K562 (cell line): ENCODE results near the gene USP32. TPM values are rescaled to one million over a fixed set of nuclear protein-coding genes. Genes with fewer than 3 reads are reported as not detected.

Source experiments
- ATF7 ChIP-seq: fragments of 450-650 bp; IDR thresholded peaks from 2 replicates; pipeline ENCODE4 v1.7.1; 2014; ENCODE audit warnings: mild to moderate bottlenecking, moderate library complexity
- CEBPB ChIP-seq: fragments of 450-650 bp; IDR thresholded peaks from 2 replicates; pipeline ENCODE4 v1.6.1; 2016; ENCODE audit warnings: missing genetic modification characterization, missing compliant biosample characterization
- CEBPG ChIP-seq, 3 experiments: fragments of 200-800 bp in 1 of 3; sonication (Bioruptor generic) in 1 of 3; sonication (generic) in 1 of 3; formaldehyde crosslinking in 1 of 3; IDR thresholded peaks in 2 of 3; conservative IDR thresholded peaks in 1 of 3; 2 replicates each; pipeline versions ENCODE4 v1.6.1 to v1.8.0; 2016 to 2022; ENCODE audit warnings: missing compliant biosample characterization in 2 of 3, missing genetic modification characterization in 2 of 3, mild to moderate bottlenecking in 1 of 3, missing genetic modification reagents in 1 of 3
- EP300 ChIP-seq: IDR thresholded peaks from 2 replicates; pipeline ENCODE4 v1.6.1; 2012; ENCODE audit warnings: low read length, improper control_type of control experiment
- FOXA3 ChIP-seq, 2 experiments: fragments of 450-650 bp in 1 of 2; sonication (generic) in 1 of 2; formaldehyde crosslinking; IDR thresholded peaks in 1 of 2; conservative IDR thresholded peaks in 1 of 2; 2 replicates each; pipeline versions ENCODE4 v1.4.0 to v1.8.0; 2020 to 2022; ENCODE audit warnings: mild to moderate bottlenecking in 2 of 2, missing genetic modification reagents in 1 of 2
- FOXK1 ChIP-seq: sonication (generic); formaldehyde crosslinking; IDR thresholded peaks from 2 replicates; pipeline ENCODE4 v1.8.0; 2022; ENCODE audit warnings: missing genetic modification reagents, mild to moderate bottlenecking, borderline replicate concordance
- JUND ChIP-seq, 2 experiments: IDR thresholded peaks; 2 replicates in 1 of 2; 3 replicates in 1 of 2; pipeline ENCODE4 v1.6.1; 2011; ENCODE audit warnings: borderline replicate concordance in 2 of 2, low read depth in 2 of 2, low read length in 2 of 2, improper control_type of control experiment in 1 of 2, missing biosample characterization in 1 of 2, missing genetic modification characterization in 1 of 2, missing genetic modification reagents in 1 of 2
- PRMT5 ChIP-seq: sonication (generic); formaldehyde crosslinking; IDR thresholded peaks from 2 replicates; pipeline ENCODE4 v1.5.0; 2020; ENCODE audit warnings: missing genetic modification reagents
- SMARCA4 ChIP-seq: fragments of 450-650 bp; IDR thresholded peaks from 2 replicates; pipeline ENCODE4 v1.6.1; 2016
- SOX6 ChIP-seq: fragments of 450-650 bp; IDR thresholded peaks from 2 replicates; pipeline ENCODE4 v1.6.1; 2014; ENCODE audit warnings: mild to moderate bottlenecking
- ZBTB11 ChIP-seq, 3 experiments: fragments of 200-800 bp in 1 of 3; fragments of 250-450 bp in 1 of 3; fragments of 450-650 bp in 1 of 3; sonication (Bioruptor Pico) in 1 of 3; sonication (Bioruptor generic) in 1 of 3; formaldehyde crosslinking in 1 of 3; IDR thresholded peaks; 2 replicates each; pipeline versions ENCODE4 v1.6.1 to v1.8.0; 2016 to 2022; ENCODE audit warnings: mild to moderate bottlenecking in 2 of 3, missing genetic modification characterization in 2 of 3, missing compliant biosample characterization in 1 of 3, moderate library complexity in 1 of 3
- ZNF165 ChIP-seq: fragments of 250-450 bp; sonication (Bioruptor Pico); IDR thresholded peaks from 2 replicates; pipeline ENCODE4 v1.4.0; 2020; ENCODE audit warnings: borderline replicate concordance
- polyA plus RNA-seq, 8 experiments: library from polyadenylated mRNA; depleted of rRNA in 4 of 8; stranded (reverse) in 5 of 8; unstranded in 3 of 8; fragments of >200 nt; fragmentation: Nextera tagmentation in 2 of 8; fragmentation: Illumina TruSeq in 1 of 8; extraction: Ambion mirVana in 2 of 8; extraction: Trizol in 1 of 8; gene quantifications; 2 replicates each; pipeline versions ENCODE4 v1.2.1 to v1.2.3, GENCODE V29; 2011 to 2014; ENCODE audit warnings: inconsistent platforms in 1 of 8, missing spikeins in 1 of 8
- total RNA-seq, 7 experiments: library from RNA; depleted of rRNA in 6 of 7; stranded (reverse); fragments of >200 nt in 6 of 7; fragmentation: Illumina TruSeq in 2 of 7; extraction: Trizol in 2 of 7; gene quantifications; 2 replicates each; pipeline versions ENCODE4 v1.2.1 to v1.2.3, GENCODE V29; 2011 to 2021; ENCODE audit warnings: low replicate concordance in 1 of 7
- TF ChIP-seq, protein P1 (sequence below), 2 experiments: fragments of 450-650 bp in 1 of 2; sonication (generic) in 1 of 2; formaldehyde crosslinking in 1 of 2; IDR thresholded peaks in 1 of 2; conservative IDR thresholded peaks in 1 of 2; 2 replicates each; pipeline versions ENCODE4 v1.6.1 to v1.8.1; 2016 to 2023; ENCODE audit warnings: mild to moderate bottlenecking in 2 of 2, moderate library complexity in 2 of 2, inconsistent platforms in 1 of 2, missing genetic modification reagents in 1 of 2
- TF ChIP-seq, protein P2 (sequence below), 2 experiments: IDR thresholded peaks in 1 of 2; conservative IDR thresholded peaks in 1 of 2; 2 replicates each; pipeline ENCODE4 v1.6.1; 2016; ENCODE audit warnings: low read depth in 2 of 2, mild to moderate bottlenecking in 1 of 2, missing compliant biosample characterization in 1 of 2, missing genetic modification characterization in 1 of 2, moderate library complexity in 1 of 2

USP32 gene
- total and polyA plus RNA-seq, 9 of the 15 experiments (the other 6 are each of a cell fraction or from before 2014, with no cell fraction given), result 18.0 to 69.3 (median 47.1) TPM

DNA sequence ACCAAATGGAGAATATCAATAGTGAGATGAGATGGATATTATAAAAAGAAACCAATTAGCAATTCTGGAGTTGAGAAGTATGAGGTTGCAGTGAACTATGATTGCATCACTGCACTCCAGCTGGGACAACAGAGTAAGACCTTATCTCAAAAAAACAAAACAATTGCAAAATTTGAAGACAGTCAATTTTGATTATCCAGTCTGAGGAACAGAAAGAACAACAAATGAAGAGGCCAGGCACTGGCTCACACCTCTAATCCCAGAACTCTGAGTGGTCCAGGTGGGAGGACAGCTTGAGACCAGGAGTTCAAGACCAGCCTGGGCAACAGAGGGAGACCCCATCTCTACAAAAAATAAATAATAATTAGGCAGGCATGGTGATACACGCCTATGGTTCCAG lies 35.0 kb downstream of the USP32 start (continued):
- no peak for TF ChIP-seq FOXK1 (CRISPR knock-in tag)
- TF ChIP-seq PRMT5 (CRISPR knock-in tag), result no peak
- TF ChIP-seq CEBPG (CRISPR knock-in tag; IDR thresholded peaks at IDR 0.05), result peak; percentile 76
- peak; percentile 94 to 96 for TF ChIP-seq CEBPG (tag; conservative IDR thresholded peaks at IDR 0.05 in 1 of 2, IDR thresholded peaks at IDR 0.05 in 1 of 2)
- TF ChIP-seq, protein P1, sequence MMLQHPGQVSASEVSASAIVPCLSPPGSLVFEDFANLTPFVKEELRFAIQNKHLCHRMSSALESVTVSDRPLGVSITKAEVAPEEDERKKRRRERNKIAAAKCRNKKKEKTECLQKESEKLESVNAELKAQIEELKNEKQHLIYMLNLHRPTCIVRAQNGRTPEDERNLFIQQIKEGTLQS (IDR thresholded peaks at IDR 0.05), result peak; percentile 94
- TF ChIP-seq, protein P1 (CRISPR knock-in tag; conservative IDR thresholded peaks at IDR 0.05), result no peak
- peak; percentile 14; the same call in 1 of the 2 replicates for TF ChIP-seq SMARCA4
- TF ChIP-seq ZBTB11 (CRISPR knock-in tag; IDR thresholded peaks at IDR 0.05), result peak in 1 of 3 experiments; percentile 63; a peak in 1 of 6 replicates
- TF ChIP-seq, protein P2, sequence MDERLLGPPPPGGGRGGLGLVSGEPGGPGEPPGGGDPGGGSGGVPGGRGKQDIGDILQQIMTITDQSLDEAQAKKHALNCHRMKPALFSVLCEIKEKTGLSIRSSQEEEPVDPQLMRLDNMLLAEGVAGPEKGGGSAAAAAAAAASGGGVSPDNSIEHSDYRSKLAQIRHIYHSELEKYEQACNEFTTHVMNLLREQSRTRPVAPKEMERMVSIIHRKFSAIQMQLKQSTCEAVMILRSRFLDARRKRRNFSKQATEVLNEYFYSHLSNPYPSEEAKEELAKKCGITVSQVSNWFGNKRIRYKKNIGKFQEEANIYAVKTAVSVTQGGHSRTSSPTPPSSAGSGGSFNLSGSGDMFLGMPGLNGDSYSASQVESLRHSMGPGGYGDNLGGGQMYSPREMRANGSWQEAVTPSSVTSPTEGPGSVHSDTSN (CRISPR knock-in tag; IDR thresholded peaks at IDR 0.05; ENCODE audit: low read depth), result no peak
- TF ChIP-seq, protein P2 (tag; conservative IDR thresholded peaks at IDR 0.05; ENCODE audit: low read depth), result 0 out of 2 replicates have a peak, but pooled peaks have one; percentile 8
- TF ChIP-seq SOX6, result peak; percentile 85
- peak; percentile 49 to 52; a peak in 2 of 4 replicates for TF ChIP-seq FOXA3 (CRISPR knock-in tag; conservative IDR thresholded peaks at IDR 0.05 in 1 of 2, IDR thresholded peaks at IDR 0.05 in 1 of 2)
- TF ChIP-seq CEBPB (tag), result peak; percentile 93
- 0 out of 2 replicates have a peak, but pooled peaks have one; percentile 8 for TF ChIP-seq EP300
- peak; percentile 40; the same call in 1 of the 2 replicates for TF ChIP-seq ATF7
- TF ChIP-seq ZNF165 (CRISPR knock-in tag), result no peak
- peak; percentile 51 for TF ChIP-seq JUND (IDR thresholded peaks at IDR 0.05; ENCODE audit: borderline replicate concordance, low read depth, low read length)
- no peak for TF ChIP-seq JUND (tag; IDR thresholded peaks at IDR 0.05; ENCODE audit: borderline replicate concordance, low read depth, low read length)
